ENCODE results near the gene HTRA2.
A peak's percentile ranks its signal among the peaks of the same experiment; 100 is the strongest.
"Not testable (repeated sequence)": the region's sequence is repeated elsewhere in the genome, so short reads cannot be mapped to it uniquely, and the experiment has no call there.

The HTRA2 gene

DNA sequence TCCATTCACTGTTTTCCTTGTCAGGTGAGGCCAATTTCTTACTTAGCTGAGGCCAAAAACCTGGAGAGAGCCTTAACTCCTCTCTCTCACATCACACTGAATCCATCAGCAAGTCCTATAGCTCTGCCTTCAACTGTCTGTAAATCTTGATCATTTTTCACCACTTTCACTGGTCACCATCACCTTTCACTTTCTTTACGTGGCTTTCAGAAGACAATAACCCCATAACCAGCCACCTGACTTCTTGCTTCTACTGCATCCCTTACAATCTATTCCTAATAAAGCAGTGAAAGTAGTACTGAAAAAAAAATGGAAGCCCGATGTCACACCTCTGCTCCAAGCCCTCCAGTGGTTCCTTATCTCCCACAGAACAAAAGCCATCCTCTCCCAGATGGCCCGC lies 16.3 kb downstream of the HTRA2 start:
- no peak for DNase-seq

GRCh38 chr2:74548285-74548899 lies 18.7 kb downstream of the HTRA2 start:
- peak; percentile 53 for DNase-seq

DNA sequence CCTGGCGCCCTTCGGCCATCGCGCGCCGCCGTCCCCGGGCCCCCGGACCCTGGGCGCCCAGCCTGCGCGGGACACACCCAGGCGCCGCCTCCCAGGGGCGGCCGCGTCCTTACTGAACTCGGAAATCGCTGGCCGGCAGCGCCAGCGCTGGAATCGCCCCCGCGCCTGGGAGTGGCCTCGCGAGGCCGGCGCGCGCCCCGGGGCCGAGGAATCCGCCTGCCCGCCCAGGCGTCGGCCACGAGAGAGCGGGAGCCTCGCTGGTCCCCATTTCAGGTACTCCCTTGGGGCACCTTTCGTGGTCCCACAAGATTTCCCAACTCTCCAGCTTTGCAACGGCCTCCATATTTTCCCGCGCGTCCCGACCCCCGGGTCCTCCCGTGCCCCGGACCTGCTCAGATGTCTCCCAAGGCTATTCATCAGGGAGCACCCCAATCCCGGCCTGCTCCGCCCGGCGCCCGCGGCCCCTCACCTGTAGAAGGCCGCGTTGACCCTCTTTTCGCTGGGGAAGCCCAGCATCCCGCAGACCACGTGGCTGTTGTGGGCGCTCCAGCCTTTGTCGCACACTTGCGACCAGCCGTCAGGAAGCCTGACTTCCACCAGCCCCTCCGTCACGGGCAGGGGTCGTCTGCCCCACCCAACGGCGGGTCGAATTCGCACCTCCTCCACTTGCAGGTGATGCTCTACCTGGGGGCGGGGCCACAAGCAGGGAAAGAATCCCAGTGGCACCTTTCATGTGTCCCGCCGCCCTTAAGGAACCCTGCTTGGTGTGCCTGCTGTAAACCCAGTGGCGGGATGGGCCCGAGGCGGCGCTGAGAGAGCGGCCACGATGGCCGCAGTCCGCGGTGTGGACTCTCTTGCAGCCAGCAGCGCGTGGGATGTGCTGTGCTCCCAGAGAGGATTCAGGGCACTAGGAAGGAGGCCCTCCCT lies 19.4 kb downstream of the HTRA2 start:
- DNase-seq: peak; percentile 53

GRCh38 chr2:74550231-74550630 lies 20.5 kb downstream of the HTRA2 start:
- no peak for DNase-seq

DNA sequence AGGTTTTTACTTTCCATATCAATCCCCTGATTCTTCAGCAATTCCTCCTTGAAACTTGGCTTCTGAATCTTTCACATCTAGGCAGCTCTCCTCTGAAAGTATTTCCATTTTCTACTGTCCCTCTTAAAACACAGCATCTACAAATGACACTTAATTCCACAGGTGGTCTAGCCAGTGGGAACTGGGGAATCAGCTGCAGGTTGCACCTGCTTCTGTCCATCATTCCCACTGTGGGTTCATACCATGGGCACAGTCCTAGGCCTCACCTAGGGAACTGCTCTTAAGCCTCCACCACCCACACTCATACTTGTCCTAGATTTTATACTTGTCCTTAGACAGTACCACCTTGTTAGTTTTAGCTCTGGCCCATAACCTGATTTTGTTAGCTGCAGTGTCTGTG lies 21.8 kb downstream of the HTRA2 start:
- DNase-seq: no peak

DNA sequence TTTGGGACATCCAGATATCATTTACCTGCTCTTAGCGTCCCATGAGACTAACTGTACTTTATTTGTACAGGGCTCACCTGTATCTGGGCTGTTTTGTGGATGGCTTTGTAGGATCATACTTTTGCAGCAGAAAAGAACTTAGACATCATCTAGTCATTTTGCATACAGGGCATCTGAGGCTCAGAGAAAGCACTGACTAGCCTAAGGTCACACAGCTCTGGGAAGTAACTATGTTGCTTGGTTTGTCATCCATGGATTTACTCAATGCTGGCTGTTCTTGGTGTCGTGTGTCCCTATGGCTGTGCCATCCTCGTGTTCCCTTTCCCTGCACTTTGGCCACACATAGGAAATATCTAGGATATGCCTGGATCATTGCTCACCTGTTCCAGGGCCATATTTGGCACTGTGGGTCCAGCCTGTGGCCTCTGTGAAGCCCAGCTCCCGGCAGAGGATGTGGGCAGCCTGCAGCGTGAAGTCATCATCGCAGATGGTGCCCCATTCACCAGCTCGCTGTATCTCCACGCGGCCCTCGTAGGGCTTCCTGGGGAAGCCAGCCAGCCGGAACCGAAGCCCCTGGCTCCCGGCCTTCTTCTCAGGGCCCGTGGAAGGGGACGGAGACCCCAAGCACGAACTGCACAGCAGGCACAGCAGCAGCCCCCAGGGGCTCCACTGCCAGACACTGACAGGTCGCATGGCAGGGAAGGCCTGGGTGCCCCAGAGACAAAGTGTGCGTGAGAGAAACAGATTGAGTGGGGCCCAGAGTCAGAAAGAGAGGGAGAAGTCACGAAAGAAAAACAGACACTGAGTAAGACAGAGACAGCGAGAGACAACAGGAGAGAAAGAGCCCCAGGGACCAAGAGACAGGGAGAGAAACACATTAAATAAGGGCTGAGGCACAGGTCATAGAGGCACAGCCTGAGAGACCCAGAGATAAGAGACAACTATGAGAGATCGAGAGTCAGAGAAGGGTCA lies 22.5 kb downstream of the HTRA2 start:
- DNase-seq: no peak

DNA sequence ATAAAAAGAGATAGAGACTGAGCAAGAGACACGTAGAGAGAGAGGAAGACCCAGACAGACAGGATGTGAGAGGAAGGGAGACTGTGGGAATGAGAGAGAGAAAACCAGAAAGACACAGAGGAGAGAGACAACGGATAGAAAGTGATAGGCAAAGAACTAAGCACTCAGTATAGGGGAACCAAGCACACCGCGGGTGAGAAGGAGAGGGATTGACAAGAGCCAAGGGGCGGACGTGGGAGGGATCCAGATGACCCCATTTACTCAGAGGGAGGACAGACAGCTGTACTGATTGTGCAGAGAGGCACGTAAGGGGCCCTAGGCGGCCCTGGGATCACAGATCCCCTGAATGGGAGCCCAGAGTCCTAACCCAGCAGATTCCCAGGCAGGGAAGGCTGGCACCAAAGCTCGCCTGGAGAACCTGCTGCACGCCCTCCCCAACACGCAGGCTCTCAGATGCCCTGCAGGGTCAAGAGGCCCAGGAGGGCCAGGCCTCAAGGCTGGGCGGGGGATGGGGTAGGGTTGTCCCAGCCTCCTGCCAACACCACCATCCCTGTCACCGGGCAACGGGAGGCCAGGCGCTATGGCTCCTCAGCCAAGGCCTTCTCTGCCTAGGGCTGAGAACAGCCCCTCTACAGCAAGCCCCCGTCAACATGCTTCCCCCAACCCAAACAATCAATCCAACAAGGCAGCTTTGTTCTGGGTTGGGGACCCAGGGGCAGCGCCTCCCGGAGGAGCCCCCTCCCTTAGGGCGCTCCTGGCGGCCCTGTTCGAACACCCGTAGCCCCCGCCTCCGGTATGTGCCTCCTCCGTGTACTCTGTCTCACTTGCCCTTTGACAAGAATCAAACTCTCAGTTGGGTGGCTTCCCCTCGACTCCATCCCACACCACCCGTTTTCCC lies 23.4 kb downstream of the HTRA2 start:
- no peak for DNase-seq

DNA sequence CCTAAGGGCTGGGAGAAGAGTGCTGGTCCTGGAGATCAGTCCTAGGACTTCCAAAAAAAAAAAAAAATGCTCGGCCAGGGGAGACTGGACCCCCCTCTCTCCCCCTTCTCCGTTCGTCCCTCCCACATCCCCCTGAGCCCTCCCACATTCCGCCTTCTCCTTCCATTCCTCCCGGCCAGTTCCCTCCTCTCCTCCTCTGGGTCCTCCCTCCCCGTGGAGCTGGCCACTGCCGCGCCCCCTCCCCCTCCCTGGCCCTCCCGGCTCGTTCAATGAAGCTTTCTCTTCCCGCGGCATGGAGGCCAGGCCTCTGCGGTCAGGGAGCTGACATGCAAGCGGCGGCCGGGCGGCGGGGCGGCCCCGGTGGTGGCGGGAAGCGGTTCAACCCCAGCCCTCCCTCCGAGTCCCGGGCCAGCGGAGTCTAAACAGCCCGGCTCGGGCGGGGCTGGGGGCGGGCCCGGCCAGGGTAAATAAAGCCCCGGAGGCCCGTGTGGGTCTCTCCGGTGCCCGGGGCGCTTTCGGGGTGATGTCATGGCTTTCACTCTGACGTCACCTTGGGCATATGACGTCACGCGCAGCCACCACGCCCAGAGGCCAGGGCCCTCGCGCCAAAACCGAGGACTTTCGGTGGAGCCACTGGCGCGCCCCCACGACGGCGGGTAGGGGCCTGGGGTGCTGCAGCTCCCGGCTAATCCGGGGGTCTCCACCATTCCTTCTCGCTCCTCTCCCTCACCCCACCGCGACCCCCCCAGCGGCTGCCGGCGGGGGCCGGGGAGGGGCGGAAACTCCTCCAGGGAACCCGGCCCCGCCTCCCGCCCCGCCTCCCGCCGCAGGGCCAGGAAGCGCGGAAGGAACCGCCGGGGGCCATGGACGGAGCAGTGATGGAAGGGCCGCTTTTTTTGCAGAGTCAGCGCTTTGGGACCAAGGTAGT lies 24.4 kb downstream of the HTRA2 start, which contains the start of the genes DOK1 and LOXL3:
TSS of gene DOK1 (plus strand) at position 829 of the 928 bp plus-strand sequence. CDS start at position 864, 35 bp downstream.
TSS of gene LOXL3 (minus strand) at position 51 of the 928 bp plus-strand sequence. CDS start 1,308 bp downstream, outside the sequence.
- DNase-seq: peak; percentile 85

GRCh38 chr2:74554820-74555531 lies 25.2 kb downstream of the HTRA2 start:
- DNase-seq: peak; percentile 47

- no peak for DNase-seq
Measured at GRCh38 chr2:74555610-74556103, 25.9 kb downstream of the HTRA2 start.

GRCh38 chr2:74556159-74556558 lies 26.4 kb downstream of the HTRA2 start:
- no peak for DNase-seq

DNA sequence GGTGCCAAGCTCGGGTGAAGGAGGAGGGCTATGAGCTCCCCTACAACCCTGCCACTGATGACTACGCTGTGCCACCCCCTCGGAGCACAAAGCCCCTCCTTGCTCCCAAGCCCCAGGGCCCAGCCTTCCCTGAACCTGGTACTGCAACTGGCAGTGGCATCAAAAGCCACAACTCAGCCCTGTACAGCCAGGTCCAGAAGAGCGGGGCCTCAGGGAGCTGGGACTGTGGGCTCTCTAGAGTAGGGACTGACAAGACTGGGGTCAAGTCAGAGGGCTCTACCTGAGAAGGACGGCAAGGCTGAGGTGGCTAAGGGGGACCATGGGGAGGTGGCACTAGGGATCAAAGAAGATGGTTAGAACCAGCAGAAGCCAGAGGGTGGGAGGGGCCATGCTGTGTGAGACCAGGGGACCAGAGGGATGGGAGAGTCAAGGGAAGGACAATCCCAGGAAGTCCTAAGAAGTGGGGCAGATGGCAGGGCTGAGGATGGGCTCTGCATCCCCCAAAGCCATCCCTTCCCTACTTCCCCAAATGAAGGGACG lies 27.2 kb downstream of the HTRA2 start:
- no peak for DNase-seq

DNA sequence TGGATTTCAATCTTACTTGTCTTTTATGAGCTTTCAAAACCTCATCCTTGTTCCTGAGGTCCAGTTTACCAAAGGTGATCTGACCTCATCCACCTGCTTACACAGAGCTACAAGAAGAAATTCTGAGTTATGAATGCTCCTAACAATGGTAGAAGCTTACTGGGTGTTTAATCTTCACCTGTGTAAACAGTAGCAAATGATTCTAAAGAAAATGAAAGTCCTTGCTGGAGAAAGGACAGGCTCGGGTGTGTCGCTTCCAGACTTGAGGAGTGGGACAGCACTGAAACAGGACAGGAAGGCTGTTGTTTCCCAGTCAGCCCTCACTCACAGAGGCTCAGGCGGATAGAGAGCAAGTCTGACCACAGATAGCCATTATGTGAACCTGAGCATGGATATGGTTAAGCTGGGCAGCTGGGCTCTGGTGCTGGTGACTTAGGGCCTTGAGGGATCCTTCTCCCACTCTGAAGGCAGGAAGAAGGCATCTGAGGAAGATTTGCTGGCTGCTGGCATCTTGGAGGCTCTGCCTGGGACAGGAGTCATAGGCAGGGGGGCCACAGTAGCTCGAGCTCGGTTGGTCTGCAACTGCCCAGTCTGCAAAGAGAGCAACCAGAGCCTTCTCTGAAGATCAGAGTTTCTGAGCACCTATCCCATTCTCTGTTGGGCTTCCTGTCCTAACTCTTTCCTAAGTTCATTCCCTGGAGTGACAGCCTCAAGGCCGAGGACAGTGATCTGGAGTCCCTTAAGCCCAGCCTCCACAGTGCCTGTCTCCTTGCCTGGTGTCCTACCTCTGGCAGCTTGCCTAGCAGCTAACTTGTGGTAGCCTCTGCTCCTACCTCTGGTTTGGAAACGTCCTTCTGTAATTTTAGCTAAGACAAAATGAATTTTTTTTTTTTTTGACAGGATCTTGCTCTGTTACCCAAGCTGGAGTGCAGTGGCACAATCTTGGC lies 28.8 kb downstream of the HTRA2 start:
- no peak for DNase-seq

- no peak for DNase-seq
Measured at GRCh38 chr2:74559912-74560311, 30.2 kb downstream of the HTRA2 start.

GRCh38 chr2:74560591-74560990 lies 30.9 kb downstream of the HTRA2 start:
- DNase-seq: no peak

- not testable (repeated sequence) for DNase-seq
Measured at GRCh38 chr2:74561022-74561421, 31.3 kb downstream of the HTRA2 start.

- DNase-seq: no peak
Measured at GRCh38 chr2:74562126-74562775, 32.5 kb downstream of the HTRA2 start.

DNA sequence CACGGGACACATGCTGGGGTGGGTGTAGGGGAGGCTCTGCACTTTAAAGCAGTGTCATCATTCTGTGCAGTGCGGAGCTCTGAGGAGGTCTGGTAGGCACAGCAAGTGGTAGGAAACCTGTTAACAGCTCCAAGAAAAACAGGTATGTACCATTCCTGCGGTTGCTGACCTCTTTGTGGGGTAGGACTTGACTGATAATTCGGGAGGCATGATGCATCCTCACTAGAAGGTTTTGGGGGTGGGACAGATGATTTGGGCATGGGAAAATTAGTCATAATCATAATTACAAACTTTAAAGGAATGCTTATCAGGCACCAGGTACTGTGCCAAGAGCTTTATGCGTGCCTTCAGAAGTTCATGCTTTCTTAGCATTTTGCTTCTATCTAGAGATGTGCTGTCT lies 34.5 kb downstream of the HTRA2 start:
- DNase-seq: no peak

All from NCI-H2227 treated with DMSO at 0.1 percent for 48 hours (cell line).